Right lobe of liver (tissue), 6 donors: Measurements from ENCODE around the gene DOK6. TPM values are rescaled to one million over a fixed set of nuclear protein-coding genes. Genes with fewer than 3 reads are reported as not detected.

Source experiments
- ATAC-seq, 4 donors: fragments of 200-7000 bp; cut with Tn5 transposase; one replicate each; pipeline ENCODE4 v1.9.1; 2020; ENCODE audit warnings: mild to moderate bottlenecking in 4 of 4, moderate library complexity in 4 of 4
- DNase-seq, 3 donors: peaks; one replicate each; pipeline ENCODE4 v3.0.0-alpha.2; 2020
- H3K27ac ChIP-seq, 3 donors: fragments of 200-600 bp; one replicate each; pipeline ENCODE4 v1.8.0; 2022
- H3K27me3 ChIP-seq, 2 donors: fragments of 200-600 bp; one replicate each; pipeline ENCODE4 v1.8.0; 2022
- H3K36me3 ChIP-seq, 4 donors: fragments of 200-600 bp; sonication (generic) in 1 of 4; one replicate each; pipeline versions ENCODE4 v1.5.1 to v1.8.0; 2017 to 2022; ENCODE audit warnings: control low read depth in 1 of 4
- H3K4me1 ChIP-seq, 4 donors: fragments of 200-600 bp; sonication (generic) in 1 of 4; one replicate each; pipeline versions ENCODE4 v1.5.1 to v1.8.0; 2017 to 2022; ENCODE audit warnings: control low read depth in 1 of 4
- H3K4me3 ChIP-seq, 3 donors: fragments of 200-600 bp; one replicate each; pipeline ENCODE4 v1.8.0; 2022
- H3K9me3 ChIP-seq, 4 donors: fragments of 200-600 bp; sonication (generic) in 1 of 4; one replicate each; pipeline versions ENCODE4 v1.5.1 to v1.8.0; 2017 to 2022; ENCODE audit warnings: control low read depth in 1 of 4
- POLR2A ChIP-seq: fragments of 450-650 bp; IDR thresholded peaks from one replicate; pipeline ENCODE4 v1.6.1; 2017; ENCODE audit warnings: antibody characterized with exemption, mild to moderate bottlenecking
- WGBS: methylation state at CpG from one replicate; pipeline ENCODE4 v1.1.6; 2018; ENCODE audit warnings: low coverage, low lambda C conversion rate; ENCODE audit not compliant: insufficient coverage; ENCODE audit errors: missing lambda C conversion rate; 5-methylcytosine and 5-hydroxymethylcytosine counted together
- intact Hi-C, 2 donors: fragments of 100-400 bp; cut with DNase I; formaldehyde crosslinking; loops; one replicate each; pipeline versions ENCODE4 v1.11.2 to v1.14.1; 2022
- total RNA-seq, 6 experiments: library from RNA; depleted of rRNA in 2 of 6; stranded (reverse); fragments of >200 nt in 2 of 6; fragmentation: NEBNext Ultra II Directional in 3 of 6; extraction: Animal tissue kit (Norgen Biotek cat#: 25700) in 3 of 6; gene quantifications; one replicate each; pipeline versions ENCODE4 v1.1.0 to v1.2.4, GENCODE V29; 2016 to 2023
- TF ChIP-seq, protein P1 (sequence below), 4 donors: fragments of 200-600 bp in 3 of 4; fragments of 450-650 bp in 1 of 4; IDR thresholded peaks; one replicate each; pipeline versions ENCODE4 v1.5.1 to v1.8.0; 2016 to 2022; ENCODE audit warnings: antibody characterized with exemption in 4 of 4, mild to moderate bottlenecking in 2 of 4
- donor health status: DM: no; HTN: yes; CAD: no.
- donor health status: DM: no; HTN: no; CAD: no.
- donor health status: DM: no; HTN: no; CAD: no.
- donor health status: DM: no; HTN: yes; CAD: no.
- donor health status: DM: no; HTN: yes; CAD: no.

The DOK6 gene
- total RNA-seq, 6 experiments from 2014 or later = 0.37 to 2.9 (median 2.1) TPM; not detected in 1

DNA sequence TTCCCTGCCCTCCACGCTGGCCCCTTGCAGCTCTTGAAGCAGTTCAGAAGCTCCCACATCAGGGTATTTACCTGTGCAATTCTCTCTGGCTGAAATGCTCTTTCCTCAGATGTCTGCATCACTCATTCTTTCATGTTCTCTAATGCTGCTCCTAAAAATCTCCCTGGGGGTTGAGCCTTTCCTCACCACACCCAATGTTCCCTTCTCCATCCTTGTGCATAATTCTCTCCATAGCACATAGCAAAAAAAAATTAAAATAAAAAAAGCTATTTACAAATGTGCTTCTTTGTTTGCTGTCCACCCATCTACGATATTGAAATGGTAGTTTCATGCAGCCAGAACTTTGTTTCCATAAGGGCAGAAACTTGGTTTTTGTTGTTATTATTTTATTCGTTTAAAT lies 155.5 kb downstream of the DOK6 start:
- TF ChIP-seq, protein P1, sequence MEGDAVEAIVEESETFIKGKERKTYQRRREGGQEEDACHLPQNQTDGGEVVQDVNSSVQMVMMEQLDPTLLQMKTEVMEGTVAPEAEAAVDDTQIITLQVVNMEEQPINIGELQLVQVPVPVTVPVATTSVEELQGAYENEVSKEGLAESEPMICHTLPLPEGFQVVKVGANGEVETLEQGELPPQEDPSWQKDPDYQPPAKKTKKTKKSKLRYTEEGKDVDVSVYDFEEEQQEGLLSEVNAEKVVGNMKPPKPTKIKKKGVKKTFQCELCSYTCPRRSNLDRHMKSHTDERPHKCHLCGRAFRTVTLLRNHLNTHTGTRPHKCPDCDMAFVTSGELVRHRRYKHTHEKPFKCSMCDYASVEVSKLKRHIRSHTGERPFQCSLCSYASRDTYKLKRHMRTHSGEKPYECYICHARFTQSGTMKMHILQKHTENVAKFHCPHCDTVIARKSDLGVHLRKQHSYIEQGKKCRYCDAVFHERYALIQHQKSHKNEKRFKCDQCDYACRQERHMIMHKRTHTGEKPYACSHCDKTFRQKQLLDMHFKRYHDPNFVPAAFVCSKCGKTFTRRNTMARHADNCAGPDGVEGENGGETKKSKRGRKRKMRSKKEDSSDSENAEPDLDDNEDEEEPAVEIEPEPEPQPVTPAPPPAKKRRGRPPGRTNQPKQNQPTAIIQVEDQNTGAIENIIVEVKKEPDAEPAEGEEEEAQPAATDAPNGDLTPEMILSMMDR (IDR thresholded peaks at IDR 0.05) = no peak
- TF ChIP-seq POLR2A = no peak
- H3K27ac ChIP-seq = no peak overlapping the region
- no peak overlapping the region for H3K4me3 ChIP-seq
- 34% methylated on average over 3 of the region's 3 CpGs for WGBS
- intact Hi-C loops = no loop called here
- no peaks in the 10 kb centered on the region for H3K27me3 ChIP-seq
- H3K9me3 ChIP-seq = no peaks in the 10 kb centered on the region
- DNase-seq (no peak), ATAC-seq (no peak)
- H3K4me1 ChIP-seq = no peaks in the 10 kb centered on the region
- no peaks in the 10 kb centered on the region for H3K36me3 ChIP-seq

GRCh38 chr18:69557282-69557681 lies 156.6 kb downstream of the DOK6 start:
- Histone ChIP-seq H3K27me3 (no peaks in the 10 kb centered on the region), H3K36me3 (no peaks in the 10 kb centered on the region), H3K27ac (no peak overlapping the region), H3K4me3 (no peak overlapping the region), H3K4me1 (no peaks in the 10 kb centered on the region), H3K9me3 (no peaks in the 10 kb centered on the region)
- intact Hi-C loops = no loop called here
- TF ChIP-seq POLR2A = no peak
- TF ChIP-seq, protein P1 (IDR thresholded peaks at IDR 0.05) = no peak
- DNase-seq = no peak
- ATAC-seq = no peak
- WGBS = 53% methylated on average over 4 of the region's 4 CpGs

DNA sequence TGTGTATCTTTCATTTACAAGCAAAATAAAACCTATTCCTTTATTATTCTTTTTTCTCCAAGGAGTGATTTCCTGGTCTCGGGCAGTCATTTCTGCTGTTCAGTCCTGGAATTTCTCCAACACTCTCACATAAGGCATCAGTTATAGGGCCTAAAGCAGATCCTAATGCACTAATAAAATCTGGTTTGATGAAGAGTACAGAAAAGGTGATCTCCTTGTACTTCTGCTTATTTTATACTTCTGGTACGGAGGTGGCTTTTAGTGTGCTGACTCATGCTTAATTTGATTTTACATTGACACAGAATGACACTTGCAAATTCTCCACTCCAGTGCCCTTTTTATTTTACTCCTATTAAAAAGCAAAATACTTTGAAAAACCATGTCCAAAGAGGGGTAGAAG lies 157.4 kb downstream of the DOK6 start:
- H3K4me1 ChIP-seq = no peaks in the 10 kb centered on the region
- DNase-seq = no peak
- WGBS = 61% methylated on average over 2 of the region's 2 CpGs
- H3K9me3 ChIP-seq = no peaks in the 10 kb centered on the region
- ATAC-seq = no peak
- H3K27ac ChIP-seq = no peak overlapping the region
- H3K36me3 ChIP-seq = no peaks in the 10 kb centered on the region
- intact Hi-C loops = no loop called here
- no peak for TF ChIP-seq POLR2A
- TF ChIP-seq, protein P1 (IDR thresholded peaks at IDR 0.05) = no peak
- no peak overlapping the region for H3K4me3 ChIP-seq
- H3K27me3 ChIP-seq = no peaks in the 10 kb centered on the region

- Histone ChIP-seq H3K9me3 (no peaks in the 10 kb centered on the region), H3K4me1 (no peaks in the 10 kb centered on the region), H3K27ac (no peak overlapping the region), H3K27me3 (no peaks in the 10 kb centered on the region), H3K36me3 (no peaks in the 10 kb centered on the region), H3K4me3 (no peak overlapping the region)
- no peak for DNase-seq
- intact Hi-C loops = no loop called here
- no peak for TF ChIP-seq POLR2A
- TF ChIP-seq, protein P1 (IDR thresholded peaks at IDR 0.05) = no peak
- ATAC-seq = no peak
These were observed 158.9 kb downstream of the DOK6 start for GRCh38 chr18:69559604-69560003.

DNA sequence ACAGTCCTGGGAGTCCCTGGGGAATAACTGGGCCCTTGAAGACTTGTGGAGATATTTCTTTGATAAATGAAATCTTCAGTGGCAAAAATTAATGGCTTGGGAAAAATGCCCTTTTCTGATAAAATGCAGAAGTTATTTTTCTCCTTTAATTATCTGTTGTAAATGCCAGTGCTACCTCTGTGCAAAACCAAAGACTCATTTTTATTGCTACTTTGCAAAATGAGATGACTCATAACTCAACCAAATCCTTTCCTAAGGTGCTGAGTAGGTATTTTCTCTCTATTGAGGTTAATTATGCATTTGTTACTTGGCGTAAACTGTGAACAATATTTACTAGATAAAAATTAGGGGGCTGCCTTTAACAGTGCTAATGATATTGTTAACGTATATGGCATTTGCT lies 163.9 kb downstream of the DOK6 start:
- Histone ChIP-seq H3K36me3 (no peaks in the 10 kb centered on the region), H3K4me3 (no peak overlapping the region), H3K4me1 (no peaks in the 10 kb centered on the region), H3K27ac (no peak overlapping the region), H3K27me3 (no peaks in the 10 kb centered on the region), H3K9me3 (no peaks in the 10 kb centered on the region)
- intact Hi-C loops = no loop called here
- DNase-seq (no peak), ATAC-seq (no peak)
- TF ChIP-seq, protein P1 (IDR thresholded peaks at IDR 0.05) = no peak
- no peak for TF ChIP-seq POLR2A
- WGBS = 75% methylated on average over 2 of the region's 2 CpGs
